GM12878 (cell line): ENCODE results near the gene MSRB1.

Experiments
- HDAC2 ChIP-seq: fragments of 200-600 bp; sonication (generic); IDR thresholded peaks from 2 replicates; pipeline ENCODE4 v1.6.1; 2017
- POLR2A ChIP-seq: IDR thresholded peaks from 2 replicates; pipeline ENCODE4 v1.6.1; 2011; ENCODE audit warnings: low read depth, mild to moderate bottlenecking, low read length
- POLR2AphosphoS5 ChIP-seq: IDR thresholded peaks from 2 replicates; pipeline ENCODE4 v1.6.1; 2011; ENCODE audit warnings: mild to moderate bottlenecking, low read length, inconsistent platforms
- RAD21 ChIP-seq: IDR thresholded peaks from 2 replicates; pipeline ENCODE4 v1.6.1; 2011; ENCODE audit warnings: mild to moderate bottlenecking, low read depth, low read length, moderate library complexity; ENCODE audit not compliant: insufficient read depth

GRCh38 chr16:1990351-1991134, 47.5 kb upstream of the MSRB1 start:
- TF ChIP-seq POLR2AphosphoS5: no peak
- no peak for TF ChIP-seq RAD21
- TF ChIP-seq HDAC2: no peak
- TF ChIP-seq POLR2A: no peak
